Esophagus squamous epithelium (tissue), 4 donors: ENCODE results near the gene JPT2.

Source experiments
- POLR2A ChIP-seq, 4 donors: fragments of 450-650 bp; IDR thresholded peaks; one replicate each; pipeline ENCODE4 v1.6.1; 2017; ENCODE audit warnings: antibody characterized with exemption in 4 of 4, mild to moderate bottlenecking in 4 of 4, moderate library complexity in 3 of 4
- TF ChIP-seq, protein P1 (sequence below), 6 experiments: fragments of 450-650 bp in 4 of 6; fragments of 200-600 bp in 2 of 6; sonication (generic) in 2 of 6; IDR thresholded peaks; one replicate each; pipeline ENCODE4 v1.5.1; 2016 to 2019; ENCODE audit warnings: antibody characterized with exemption in 6 of 6, mild to moderate bottlenecking in 4 of 6, moderate library complexity in 4 of 6

DNA sequence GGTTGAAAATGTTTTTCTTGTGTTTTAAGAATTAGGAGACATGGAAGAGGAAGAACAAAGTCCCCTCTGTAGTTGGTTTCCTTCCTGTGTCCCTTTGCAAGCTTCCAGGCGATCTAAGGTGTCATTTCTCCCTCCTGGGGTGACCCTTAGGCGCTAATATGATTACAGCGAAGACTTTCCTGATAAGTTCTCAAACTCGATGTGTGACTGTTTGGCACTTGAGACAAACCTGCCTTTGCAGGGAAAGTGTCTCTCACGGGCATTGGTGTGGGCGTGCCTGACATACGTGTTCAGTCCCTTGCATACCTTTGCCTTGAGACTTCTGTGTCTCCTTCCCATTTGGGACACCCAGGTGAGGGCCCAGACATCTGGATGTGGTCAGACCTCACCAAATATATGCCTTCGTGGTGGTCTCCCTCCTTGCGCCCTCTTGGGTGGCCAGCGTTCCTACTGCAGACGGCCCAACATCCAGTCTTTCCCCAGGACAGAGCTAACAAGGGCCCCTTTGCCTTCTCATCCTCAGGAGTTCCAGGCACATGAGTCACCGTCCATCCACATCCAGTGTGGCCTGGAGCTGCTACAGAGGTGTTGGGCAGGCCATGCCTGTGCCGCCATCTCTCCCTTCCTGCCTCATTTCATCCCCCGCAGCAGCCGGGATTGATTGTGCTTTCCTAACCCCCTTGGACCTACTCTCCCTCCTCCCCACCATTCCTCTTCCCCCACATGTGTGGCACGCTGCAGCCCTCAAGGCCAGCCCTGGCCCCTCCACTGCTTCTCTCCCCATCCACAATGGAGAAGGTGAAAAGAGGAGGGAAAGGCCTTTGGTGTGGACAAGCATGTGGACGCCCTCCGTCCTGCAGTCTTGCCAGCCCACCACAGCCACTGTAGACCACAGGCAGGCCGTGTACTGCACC, 3.1 kb upstream of the JPT2 start:
- TF ChIP-seq POLR2A (IDR thresholded peaks at IDR 0.05): no peak
- TF ChIP-seq, protein P1, sequence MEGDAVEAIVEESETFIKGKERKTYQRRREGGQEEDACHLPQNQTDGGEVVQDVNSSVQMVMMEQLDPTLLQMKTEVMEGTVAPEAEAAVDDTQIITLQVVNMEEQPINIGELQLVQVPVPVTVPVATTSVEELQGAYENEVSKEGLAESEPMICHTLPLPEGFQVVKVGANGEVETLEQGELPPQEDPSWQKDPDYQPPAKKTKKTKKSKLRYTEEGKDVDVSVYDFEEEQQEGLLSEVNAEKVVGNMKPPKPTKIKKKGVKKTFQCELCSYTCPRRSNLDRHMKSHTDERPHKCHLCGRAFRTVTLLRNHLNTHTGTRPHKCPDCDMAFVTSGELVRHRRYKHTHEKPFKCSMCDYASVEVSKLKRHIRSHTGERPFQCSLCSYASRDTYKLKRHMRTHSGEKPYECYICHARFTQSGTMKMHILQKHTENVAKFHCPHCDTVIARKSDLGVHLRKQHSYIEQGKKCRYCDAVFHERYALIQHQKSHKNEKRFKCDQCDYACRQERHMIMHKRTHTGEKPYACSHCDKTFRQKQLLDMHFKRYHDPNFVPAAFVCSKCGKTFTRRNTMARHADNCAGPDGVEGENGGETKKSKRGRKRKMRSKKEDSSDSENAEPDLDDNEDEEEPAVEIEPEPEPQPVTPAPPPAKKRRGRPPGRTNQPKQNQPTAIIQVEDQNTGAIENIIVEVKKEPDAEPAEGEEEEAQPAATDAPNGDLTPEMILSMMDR (IDR thresholded peaks at IDR 0.05): no peak
